Left colon (tissue), 2 donors: ENCODE data around the gene EPHA2. TPM values are rescaled to one million over a fixed set of nuclear protein-coding genes. Genes with fewer than 3 reads are reported as not detected.
"Not testable (repeated sequence)": the region's sequence is repeated elsewhere in the genome, so short reads cannot be mapped to it uniquely, and the experiment has no call there.

Source experiments
- ATAC-seq: fragments of 200-7000 bp; cut with Tn5 transposase; one replicate; pipeline ENCODE4 v1.9.1; 2020; ENCODE audit warnings: mild to moderate bottlenecking, moderate library complexity
- DNase-seq, 2 donors: peaks; one replicate each; pipeline ENCODE4 v3.0.0-alpha.2; 2020
- intact Hi-C, 2 donors: fragments of 100-400 bp; cut with DNase I in 1 of 2; cut with micrococcal nuclease in 1 of 2; formaldehyde crosslinking; loops; one replicate each; pipeline versions ENCODE4 v1.11.2 to v1.14.0; 2022; cut with DNase I, micrococcal nuclease
- long read RNA-seq: library from polyadenylated mRNA; unstranded; transcript quantifications from one replicate; pipeline ENCODE4 v2.0.0, GENCODE V29; 2021
- total RNA-seq, 2 donors: library from RNA; stranded (reverse); fragmentation: NEBNext Ultra II Directional; extraction: Animal tissue kit (Norgen Biotek cat#: 25700); gene quantifications; one replicate each; pipeline ENCODE4 v1.2.1, GENCODE V29; 2021
- donor health status: DM: no; HTN: no; CAD: no.
- donor health status: DM: yes; HTN: yes; CAD: no.

The EPHA2 gene
- 10 to 100 TPM; 44.3 to 48.1 TPM for total RNA-seq
- long read RNA-seq, transcript EPHA2-201 (17 exons, 3,964 nt) = major isoform, 7 of 50 reads
- long read RNA-seq, partial matches to known transcripts = 36 of 50 reads
- long read RNA-seq, other reads (novel, unspliced or antisense) = 7 of 50 reads

DNA sequence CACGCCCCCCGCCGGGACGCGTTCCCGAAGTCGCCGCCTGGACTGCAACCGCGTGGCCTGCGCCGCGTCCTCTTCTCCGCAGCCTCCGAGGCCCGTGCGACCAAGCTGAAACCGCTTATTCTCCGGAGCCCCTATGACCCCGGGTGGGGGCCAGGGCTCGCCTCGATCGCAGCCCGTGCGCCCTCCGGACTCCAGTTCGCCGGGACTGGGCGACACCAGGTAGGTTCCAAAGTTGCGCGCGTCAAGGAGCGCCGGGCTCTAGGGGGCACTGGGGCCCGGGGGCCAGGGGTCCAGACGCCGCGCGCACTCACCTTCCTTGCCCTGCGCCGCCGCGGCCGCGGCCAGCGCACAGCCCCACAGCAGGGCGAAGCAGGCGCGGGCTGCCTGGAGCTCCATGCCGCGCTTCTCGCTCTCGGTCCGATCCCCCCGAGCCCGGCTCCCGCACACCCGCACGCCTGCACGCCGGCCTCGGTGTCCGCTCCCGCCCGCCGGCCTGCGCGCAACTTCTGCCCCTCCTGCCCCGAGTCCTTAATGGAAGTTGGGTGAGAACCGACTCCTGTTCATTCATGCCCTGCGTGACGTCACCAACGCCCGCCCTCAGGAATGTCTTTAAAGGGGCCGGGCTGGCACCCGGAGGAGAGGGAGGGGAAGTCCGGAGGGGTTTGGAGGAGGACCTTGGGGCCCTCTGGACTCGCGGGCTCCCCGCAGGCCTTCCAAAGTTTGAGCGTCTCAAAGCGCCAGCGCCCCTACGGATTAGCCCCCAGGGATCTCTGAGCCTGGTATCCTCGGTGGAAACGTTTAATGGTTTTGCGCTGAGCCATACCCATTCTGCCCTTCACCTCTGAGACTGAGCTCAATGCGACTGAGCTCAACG, at the start of gene EPHA2:
Gene EPHA2 (minus strand): TSS at position 533 of the 874 bp plus-strand sequence. CDS start 137 bp downstream, at position 396.
- peak; percentile 93 to 96 for DNase-seq
- intact Hi-C loops = no loop called here
- ATAC-seq = peak; percentile 62

DNA sequence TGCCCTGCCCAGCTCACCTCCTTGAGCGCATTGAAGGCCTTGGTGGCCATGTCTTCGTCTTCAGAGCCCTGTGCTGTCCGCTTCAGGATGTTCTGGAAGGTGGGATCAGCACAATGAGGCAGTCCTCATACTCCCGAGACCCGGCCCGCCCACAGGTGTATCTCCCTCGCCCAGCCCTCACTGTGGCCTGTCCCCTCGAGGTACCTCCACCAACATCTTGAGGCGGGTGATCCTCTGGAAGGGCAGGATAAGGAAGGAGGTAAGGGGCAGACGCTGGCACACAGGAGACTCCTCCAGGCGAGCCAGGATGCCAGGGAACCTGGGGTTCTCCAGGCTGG, 49.4 kb upstream of the EPHA2 start:
- ATAC-seq (no peak), DNase-seq (no peak)
- intact Hi-C loops = no loop called here

DNA sequence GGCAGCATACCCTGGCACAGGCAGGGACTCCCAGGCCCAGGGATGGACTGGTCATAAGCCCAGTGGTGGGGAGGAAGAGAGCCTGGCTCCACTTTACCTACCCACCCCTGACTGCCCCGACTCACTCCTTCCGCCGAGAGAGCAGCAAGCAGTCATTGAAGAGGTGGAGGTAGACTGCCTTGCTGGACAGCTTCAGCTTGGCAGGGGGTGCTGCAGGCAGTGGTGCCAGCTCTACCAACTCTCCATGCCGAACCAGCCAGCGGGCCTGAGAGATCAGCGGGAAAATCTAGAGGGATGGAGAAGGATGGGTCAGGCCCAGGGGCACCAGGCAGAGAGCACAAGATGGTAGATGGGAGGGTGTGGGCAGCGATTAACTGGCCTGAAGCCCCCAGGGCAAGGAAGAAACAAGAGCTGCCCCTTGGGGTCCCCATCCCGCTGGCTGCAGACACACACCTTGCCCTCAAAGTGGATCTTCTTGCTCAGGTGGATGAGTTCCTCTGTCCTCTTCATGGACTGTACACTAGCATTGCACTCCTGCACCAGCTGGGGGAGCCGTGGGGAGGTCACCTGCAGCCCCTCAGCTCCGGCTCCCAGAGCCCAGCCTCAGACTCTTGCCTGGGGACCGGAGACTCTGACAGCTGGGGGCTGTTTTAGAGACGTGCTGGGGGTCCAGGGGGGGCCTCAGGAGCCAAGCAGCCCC, 48.9 kb upstream of the EPHA2 start:
- ATAC-seq (no peak), DNase-seq (peak in 1 of 2 donors; percentile 48)
- intact Hi-C loops = no loop called here

DNA sequence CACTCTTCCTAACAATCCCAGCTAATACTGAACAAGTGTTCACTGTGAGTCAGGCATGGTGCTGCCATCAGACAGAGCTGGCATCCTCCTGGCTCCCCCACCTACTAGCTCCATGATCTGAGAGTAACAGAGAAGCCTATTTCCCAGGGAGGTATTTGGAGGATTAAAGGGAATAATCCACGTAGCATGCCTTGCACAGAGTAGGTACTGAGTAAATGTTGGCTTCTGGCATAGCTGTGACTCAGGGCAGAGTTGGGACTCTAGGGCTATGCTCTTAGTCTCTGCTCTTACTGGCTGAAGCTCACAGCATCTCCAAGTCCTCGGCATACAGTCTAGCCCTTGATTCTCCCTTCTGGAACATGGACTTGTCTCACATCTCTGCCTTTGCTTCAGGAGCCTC, 48.3 kb upstream of the EPHA2 start:
- DNase-seq (no peak), ATAC-seq (no peak)
- intact Hi-C loops = no loop called here

DNA sequence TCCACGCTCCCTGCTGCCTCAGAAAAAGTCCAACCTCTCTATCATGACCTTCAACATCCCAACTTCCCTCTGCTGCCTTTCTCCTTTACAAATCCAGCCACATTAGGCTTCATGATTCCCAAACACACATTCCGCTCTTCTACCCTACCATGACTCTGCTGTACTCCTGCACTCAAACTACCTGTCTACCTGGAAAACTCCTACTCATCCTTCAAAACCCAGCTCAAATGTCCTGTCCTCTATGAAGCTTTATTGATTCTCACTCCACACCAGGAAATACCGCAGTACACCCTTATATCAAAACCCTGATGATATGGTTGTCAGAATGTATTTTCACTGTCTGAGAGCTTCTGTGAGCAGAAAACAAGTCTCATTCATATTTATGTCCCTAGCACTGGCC, 47.7 kb upstream of the EPHA2 start:
- intact Hi-C loops = no loop called here
- ATAC-seq (no peak), DNase-seq (no peak)

DNA sequence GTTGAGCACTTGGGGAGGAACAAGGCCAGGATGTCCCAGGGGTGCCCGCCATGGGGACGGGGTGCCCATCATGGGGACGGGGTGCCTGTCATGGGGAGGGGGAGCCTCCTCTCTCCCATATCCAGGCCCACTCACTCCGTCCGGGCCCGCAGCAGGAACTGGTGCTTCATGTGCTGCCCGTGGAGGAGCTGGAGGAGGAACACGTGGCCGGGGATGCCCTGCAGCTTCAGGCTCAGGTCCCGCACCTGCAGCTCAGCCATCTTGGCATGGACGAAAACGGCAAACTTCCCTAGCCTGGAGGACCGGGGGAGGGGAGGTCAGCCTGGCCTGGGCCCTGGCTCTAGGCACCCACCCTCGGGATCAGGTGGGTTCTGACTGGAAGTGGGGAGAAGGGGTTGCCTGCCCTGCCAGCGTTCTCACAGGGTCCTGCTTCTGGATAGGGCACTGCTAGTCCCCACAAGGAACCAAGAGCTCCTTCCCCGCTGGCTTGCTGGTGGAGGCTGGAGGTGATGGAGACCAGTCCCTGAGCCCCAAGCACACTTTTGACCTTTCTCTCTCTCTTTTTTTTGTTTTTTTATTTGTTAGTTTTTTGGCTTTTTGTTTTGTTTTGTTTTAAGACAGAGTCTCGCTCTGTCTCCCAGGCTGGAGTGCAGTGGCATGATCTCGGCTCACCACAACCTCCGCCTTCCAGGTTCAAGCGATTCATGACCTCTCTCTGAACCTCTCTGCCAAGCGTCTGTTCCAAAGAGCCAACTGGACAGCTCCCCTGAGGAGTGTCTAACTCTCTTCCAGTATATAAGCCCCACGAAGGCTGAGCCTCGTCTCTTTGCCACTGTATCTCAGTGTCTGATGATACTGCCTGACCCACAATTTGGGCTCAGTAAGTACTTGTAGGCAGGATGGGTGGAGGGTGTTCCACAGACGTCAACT, 46.7 kb upstream of the EPHA2 start:
- no peak for DNase-seq
- ATAC-seq = no peak
- intact Hi-C loops = no loop called here

DNA sequence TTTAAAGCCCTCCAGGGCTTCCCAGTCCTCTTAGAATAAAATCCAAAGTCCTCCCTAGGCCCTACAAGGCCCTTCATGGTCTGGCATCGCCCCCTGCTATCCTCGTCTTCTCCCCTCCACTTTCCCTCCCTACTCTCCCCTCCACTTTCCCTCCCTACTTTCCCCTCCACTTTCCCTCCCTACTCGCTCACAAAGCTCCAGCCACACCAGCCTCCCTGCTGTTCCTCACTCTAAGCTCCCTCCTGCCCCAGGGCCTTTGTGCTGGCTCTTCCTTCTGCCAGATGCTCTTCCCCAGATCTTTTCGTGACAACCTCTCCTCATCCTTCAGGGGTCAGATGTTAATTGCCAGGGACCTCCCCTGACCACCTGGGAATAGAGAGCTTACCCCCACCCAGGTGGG, 43.8 kb upstream of the EPHA2 start:
- DNase-seq = no peak
- intact Hi-C loops = no loop called here
- no peak for ATAC-seq

DNA sequence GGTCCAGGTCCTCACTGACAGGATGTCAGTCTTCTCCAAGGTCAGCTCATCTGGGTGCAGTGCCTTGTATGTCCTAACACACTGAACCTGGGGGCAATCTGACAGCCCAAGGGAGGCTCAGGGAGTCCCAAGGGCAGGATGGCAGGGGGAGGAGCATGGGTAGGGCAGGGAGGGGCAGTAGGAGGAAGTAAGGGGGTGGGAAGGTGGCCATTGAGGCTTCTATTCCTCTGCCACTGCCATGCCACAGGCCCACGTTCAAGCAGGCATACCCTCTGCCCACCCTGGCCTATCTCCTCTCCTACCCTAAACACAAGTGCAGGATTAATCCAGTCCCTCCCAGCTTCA, 43.3 kb upstream of the EPHA2 start:
- intact Hi-C loops = no loop called here
- ATAC-seq (peak; percentile 91), DNase-seq (no peak)

DNA sequence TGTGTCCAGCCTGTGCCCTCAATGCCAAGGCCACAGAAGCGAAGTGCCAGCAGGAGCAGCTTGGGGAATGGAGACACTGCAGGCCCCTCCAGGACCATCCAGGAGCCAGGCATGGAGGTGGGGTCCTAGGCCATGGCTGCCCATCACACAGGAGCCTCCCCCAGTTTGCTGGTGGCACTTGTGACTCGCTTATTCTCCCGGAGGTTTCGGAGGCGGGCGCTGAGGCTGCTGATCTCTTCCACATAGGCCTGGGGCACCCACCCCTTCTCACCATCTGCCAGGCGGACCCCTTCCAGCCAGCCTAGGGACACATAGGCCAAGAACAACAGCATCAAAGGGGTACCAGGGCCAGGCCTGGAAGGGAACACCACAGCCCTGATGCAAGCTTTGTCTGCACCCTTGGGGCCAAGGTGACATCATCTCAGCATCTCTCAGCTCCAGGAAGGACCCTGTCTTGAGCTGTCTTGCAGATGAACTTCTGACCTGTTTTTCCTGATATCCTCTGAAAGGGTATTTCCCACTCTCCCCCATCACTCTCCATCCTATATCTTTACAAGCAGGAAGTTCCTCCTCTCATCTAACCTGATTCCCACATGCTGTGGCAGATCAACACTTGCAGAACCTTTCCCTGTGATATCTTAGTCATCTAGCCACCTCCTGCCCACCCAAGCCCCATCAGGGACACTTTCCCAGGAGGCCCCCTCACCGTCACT, 42.7 kb upstream of the EPHA2 start:
- DNase-seq (no peak), ATAC-seq (no peak)
- intact Hi-C loops = no loop called here

DNA sequence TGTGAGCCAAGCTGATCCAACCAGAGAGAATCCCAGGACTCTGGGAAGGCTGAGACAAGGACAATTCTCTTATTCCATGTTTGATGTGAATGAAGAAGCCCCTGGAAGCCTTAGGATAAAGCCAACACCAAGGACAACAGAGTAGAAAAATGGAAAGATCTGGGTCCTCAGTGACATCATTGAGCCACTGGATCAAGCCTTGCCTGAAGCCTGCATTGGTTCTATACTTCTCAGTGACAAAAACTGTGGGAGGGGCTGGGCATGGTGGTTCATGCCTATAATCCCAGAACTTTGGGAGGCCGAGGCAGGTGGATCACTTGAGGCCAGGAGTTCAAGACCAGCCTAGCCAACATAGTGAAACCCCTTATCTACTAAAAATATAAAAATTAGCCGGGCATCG, 41.0 kb upstream of the EPHA2 start:
- intact Hi-C loops = no loop called here
- no peak for ATAC-seq

DNA sequence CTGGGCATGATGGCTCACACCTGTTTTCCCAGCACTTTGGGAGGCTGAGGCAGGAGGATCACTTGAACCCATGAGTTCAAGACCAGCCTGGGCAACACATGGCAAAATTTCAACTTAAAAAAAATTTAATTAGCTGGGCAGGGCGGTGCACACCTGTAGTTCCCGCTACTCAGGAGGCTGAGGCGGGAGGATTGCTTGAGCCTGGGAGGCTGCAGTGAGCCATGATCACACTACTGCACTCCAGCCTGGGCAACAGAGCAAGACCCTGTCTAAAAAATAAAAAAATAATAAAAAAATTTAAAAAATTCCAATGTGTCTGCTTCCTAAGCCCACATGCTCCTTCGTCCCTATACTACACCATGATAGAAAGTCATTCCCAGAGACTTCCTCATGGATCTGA, 40.3 kb upstream of the EPHA2 start:
- ATAC-seq, DNase-seq, intact Hi-C loops: not testable (repeated sequence)

More for the DNA sequence above, 41.0 kb upstream of the EPHA2 start:
- no peak for DNase-seq

DNA sequence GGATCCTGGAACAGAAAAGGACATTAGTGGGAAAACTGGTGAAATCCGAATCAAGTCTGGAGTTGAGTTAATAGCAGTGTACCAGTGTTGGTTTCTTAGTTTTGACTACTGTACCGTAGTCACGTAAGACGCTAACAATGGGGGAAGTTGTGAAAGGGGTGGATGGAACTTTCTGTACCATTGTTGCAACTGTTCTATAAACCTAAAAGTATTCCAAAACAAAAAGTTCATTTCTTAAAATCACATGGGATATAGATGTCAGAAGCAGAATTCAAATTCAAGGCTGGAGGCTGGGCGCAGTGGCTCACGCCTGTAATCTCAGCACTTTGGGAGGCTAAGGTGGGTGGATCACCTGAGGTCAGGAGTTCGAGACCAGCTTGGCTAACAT, 39.6 kb upstream of the EPHA2 start:
- DNase-seq (no peak), ATAC-seq (no peak)
- intact Hi-C loops = no loop called here

DNA sequence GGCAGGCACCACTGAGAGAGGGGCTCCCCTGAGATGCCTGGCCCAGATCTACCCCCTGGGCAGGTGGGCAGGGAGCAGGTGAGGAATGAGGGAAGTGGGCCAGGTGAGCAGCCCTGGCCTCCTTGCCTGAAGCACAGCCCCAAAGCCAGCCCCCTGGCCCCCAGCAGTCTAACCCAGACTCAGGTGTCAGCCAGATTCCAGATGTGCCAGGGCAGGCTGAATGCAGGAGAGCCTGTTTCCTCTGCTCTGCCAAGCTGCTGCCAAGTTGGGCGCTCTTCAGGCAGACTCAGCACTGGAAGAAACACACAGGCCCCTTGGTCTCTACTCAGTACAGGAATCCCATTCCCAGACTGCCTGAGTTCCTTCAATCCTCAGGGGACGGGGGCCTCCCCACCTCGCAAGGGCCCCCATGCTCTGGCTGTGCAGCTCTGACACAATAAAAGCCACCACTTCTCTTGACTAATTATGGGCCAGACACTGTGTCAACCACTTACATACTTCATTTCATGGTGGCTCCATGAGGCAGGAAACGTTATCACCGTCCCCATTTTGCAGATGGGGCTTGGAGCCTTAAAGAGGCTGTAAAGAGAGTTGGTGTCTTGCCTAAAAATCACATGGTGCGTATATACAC, 36.2 kb upstream of the EPHA2 start:
- DNase-seq (no peak), ATAC-seq (no peak)
- intact Hi-C loops = no loop called here

DNA sequence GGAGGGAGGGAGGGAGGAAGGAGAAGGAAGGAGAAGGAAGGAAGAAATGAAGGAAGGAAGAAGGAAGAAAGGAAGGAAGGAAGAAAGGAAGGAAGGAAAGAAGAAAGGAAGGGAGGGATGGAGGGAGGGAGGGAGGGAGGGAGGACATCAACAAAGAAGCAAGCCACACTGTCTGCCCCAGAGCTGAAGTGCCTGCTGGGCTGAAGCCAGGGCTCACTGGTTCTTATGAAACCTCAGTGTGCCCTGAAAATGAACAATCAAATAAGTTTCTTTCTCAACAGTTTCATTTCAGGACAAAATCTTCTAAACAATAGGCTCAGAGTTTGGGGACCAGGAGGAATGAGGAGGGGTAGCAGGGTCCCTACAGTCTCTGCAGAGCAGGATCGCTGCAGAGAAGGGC, 35.4 kb upstream of the EPHA2 start:
- ATAC-seq (no peak), DNase-seq (no peak)
- intact Hi-C loops = no loop called here

DNA sequence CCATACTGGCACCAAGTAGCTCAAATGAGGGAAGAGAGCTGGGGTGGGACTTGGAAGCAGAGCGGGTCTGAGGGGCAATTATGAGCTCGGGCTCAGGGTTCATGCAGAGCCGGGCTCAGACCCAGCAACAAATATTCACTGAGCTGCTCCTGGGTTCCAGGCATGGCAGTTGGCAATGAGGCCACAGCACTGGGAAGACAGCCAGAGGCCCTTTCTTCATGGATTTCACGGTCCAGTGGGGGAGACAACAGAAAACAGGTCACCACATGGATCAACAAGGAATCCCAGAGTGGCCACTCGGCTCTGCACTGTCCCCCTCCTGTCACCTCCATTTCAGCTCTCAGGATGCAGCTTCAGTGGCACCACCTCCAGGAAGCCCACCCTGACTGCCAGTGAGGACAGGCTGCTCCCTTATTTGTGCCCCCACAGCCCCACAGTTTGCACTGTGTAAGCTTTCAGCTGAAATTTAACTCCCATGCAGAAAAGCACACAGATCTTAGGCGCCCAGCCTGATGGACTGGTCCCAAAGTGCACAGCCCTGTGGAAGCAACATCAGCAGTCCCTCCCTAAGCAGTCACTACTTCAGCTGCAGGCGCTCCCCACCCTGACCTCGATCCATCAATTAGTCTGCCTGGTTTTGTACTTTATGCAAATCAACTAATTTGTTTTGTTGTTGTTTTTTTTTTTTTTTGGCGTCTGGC, 34.2 kb upstream of the EPHA2 start:
- ATAC-seq (no peak), DNase-seq (no peak)
- intact Hi-C loops = loop anchor here in 1 of 2 donors (5.0 kb wide), 1 partner anchor 113 kb away; no protein-coding TSS in a partner anchor

DNA sequence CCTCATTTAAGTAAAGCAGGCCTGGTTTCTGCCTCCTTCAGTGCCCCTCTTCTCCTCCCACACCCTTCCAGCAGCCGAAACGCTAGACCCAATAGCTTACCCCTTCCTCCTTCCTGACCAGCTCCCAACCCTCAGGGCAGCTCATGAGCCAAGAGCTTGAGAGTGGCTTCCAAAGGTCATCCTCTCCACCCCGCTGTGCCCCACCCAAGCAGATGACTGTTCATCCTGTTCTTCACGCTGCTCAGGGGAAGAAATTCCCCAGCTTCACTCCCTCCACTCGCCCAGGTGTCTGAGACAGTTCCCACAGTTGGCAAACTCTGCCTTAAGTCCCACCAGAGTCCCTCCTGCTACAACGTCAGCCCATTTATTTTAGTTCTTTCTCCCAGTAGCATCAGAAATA, 33.1 kb upstream of the EPHA2 start:
- ATAC-seq (peak; percentile 86), DNase-seq (peak; percentile 71 to 85)
- intact Hi-C loops = loop anchor here in 1 of 2 donors (5.0 kb wide), 1 partner anchor 112 kb away; no protein-coding TSS in a partner anchor

DNA sequence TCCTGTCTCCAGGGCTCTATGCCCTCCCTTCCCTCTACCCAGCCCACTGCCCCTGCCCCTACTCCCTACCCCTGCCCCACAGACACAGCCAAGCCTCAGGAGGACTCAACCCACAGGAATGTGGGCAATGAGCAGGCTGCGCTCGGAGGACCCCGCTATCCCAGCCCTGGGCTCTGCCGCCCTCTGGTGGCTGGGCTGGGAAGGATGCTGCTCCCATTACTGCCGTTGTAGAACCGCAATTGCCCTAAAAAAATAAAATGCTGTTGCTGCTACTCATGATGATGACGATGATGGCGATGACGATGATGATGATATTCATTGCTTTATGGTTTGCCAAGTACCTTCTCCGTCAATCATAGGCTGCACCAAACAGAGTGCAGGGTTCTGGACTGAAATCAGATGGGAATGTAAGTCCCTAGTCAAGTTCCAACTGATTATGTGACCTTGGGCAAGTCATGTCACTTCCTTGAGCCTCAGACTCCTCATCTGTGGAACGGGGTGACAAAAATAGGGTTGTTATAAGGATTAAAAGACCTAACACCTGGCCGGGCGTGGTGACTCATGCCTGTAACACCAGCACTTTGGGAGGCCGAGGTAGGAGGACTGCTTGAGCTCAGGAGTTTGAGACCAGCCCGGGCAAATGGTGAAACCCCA, 32.0 kb upstream of the EPHA2 start:
- DNase-seq (peak; percentile 71 to 80), ATAC-seq (peak; percentile 57)
- intact Hi-C loops = loop anchor here (2.0 to 5.0 kb wide), 2 partner anchors 109 to 111 kb away; no protein-coding TSS in a partner anchor
